ENCODE data around the gene CHID1.

The CHID1 gene

GRCh38 chr11:923691-924405, 13.2 kb upstream of the CHID1 start:
- H3K4me1 Mint-ChIP-seq = peaks cover 30% of the 10 kb centered on the region
- H3K9me3 Mint-ChIP-seq = no peaks in the 10 kb centered on the region
- no peak overlapping the region for H3K27ac Mint-ChIP-seq
- no peak overlapping the region for H3K4me3 Mint-ChIP-seq
- ATAC-seq (no peak), DNase-seq (no peak)
- no peaks in the 10 kb centered on the region for H3K27me3 Mint-ChIP-seq

- Mint-ChIP-seq H3K4me1 (peaks cover 13% of the 10 kb centered on the region), H3K27ac (no peak overlapping the region), H3K4me3 (no peak overlapping the region), H3K27me3 (no peaks in the 10 kb centered on the region), H3K9me3 (no peaks in the 10 kb centered on the region)
- no peak for DNase-seq
- ATAC-seq = no peak
These were observed 11.5 kb upstream of the CHID1 start for GRCh38 chr11:921921-922678.

GRCh38 chr11:917426-917825, 6.8 kb upstream of the CHID1 start:
- Mint-ChIP-seq H3K9me3 (no peaks in the 10 kb centered on the region), H3K4me1 (no peaks in the 10 kb centered on the region), H3K27ac (no peak overlapping the region), H3K27me3 (no peaks in the 10 kb centered on the region), H3K4me3 (no peak overlapping the region)
- no peak for DNase-seq
- no peak for ATAC-seq

GRCh38 chr11:914747-915501, 4.3 kb upstream of the CHID1 start:
- ATAC-seq (no peak), DNase-seq (no peak)
- Mint-ChIP-seq H3K9me3 (no peaks in the 10 kb centered on the region), H3K4me1 (peaks cover 10% of the 10 kb centered on the region), H3K27ac (peak overlapping the region in 1 of 2 donors; percentile 13), H3K4me3 (no peak overlapping the region), H3K27me3 (no peaks in the 10 kb centered on the region)

- H3K9me3 Mint-ChIP-seq = no peaks in the 10 kb centered on the region
- H3K4me1 Mint-ChIP-seq = peaks cover 17% of the 10 kb centered on the region
- H3K27me3 Mint-ChIP-seq = no peaks in the 10 kb centered on the region
- H3K27ac Mint-ChIP-seq = no peak overlapping the region
- DNase-seq = no peak
- no peak overlapping the region for H3K4me3 Mint-ChIP-seq
- no peak for ATAC-seq
These were observed 3.6 kb upstream of the CHID1 start for GRCh38 chr11:914204-914603.

GRCh38 chr11:913043-913442, 2.4 kb upstream of the CHID1 start:
- Mint-ChIP-seq H3K4me1 (peaks cover 29% of the 10 kb centered on the region), H3K27ac (no peak overlapping the region), H3K27me3 (no peaks in the 10 kb centered on the region), H3K9me3 (no peaks in the 10 kb centered on the region), H3K4me3 (no peak overlapping the region)
- ATAC-seq (no peak), DNase-seq (no peak)

- no peaks in the 10 kb centered on the region for H3K27me3 Mint-ChIP-seq
- H3K27ac Mint-ChIP-seq = no peak overlapping the region
- peak overlapping the region in 1 of 2 donors; percentile 92 for H3K4me3 Mint-ChIP-seq
- no peaks in the 10 kb centered on the region for H3K9me3 Mint-ChIP-seq
- no peak for ATAC-seq
- H3K4me1 Mint-ChIP-seq = peaks cover 35% of the 10 kb centered on the region
- DNase-seq = no peak
These were observed 1.7 kb upstream of the CHID1 start for GRCh38 chr11:912266-912665.

GRCh38 chr11:911890-912219, 1.2 kb upstream of the CHID1 start:
- ATAC-seq = no peak
- H3K4me3 Mint-ChIP-seq = peak overlapping the region; percentile 92 to 94
- no peaks in the 10 kb centered on the region for H3K9me3 Mint-ChIP-seq
- no peak for DNase-seq
- peak overlapping the region; percentile 82 to 92 for H3K27ac Mint-ChIP-seq
- peaks cover 35% of the 10 kb centered on the region for H3K4me1 Mint-ChIP-seq
- no peaks in the 10 kb centered on the region for H3K27me3 Mint-ChIP-seq

- Mint-ChIP-seq H3K4me1 (peaks cover 35% of the 10 kb centered on the region), H3K9me3 (no peaks in the 10 kb centered on the region), H3K27ac (peak overlapping the region; percentile 82 to 92), H3K27me3 (no peaks in the 10 kb centered on the region), H3K4me3 (peak overlapping the region; percentile 92 to 94)
- DNase-seq = peak in 1 of 2 donors; percentile 61
- ATAC-seq = peak; percentile 63
These were observed 650 bp upstream of the CHID1 start for GRCh38 chr11:911031-911889.

GRCh38 chr11:910044-910588, 494 bp downstream of the CHID1 start:
- H3K27me3 Mint-ChIP-seq = no peaks in the 10 kb centered on the region
- DNase-seq = no peak
- H3K9me3 Mint-ChIP-seq = no peaks in the 10 kb centered on the region
- peak overlapping the region; percentile 63 to 85 for H3K27ac Mint-ChIP-seq
- peak; percentile 45 for ATAC-seq
- peaks cover 35% of the 10 kb centered on the region for H3K4me1 Mint-ChIP-seq
- peak overlapping the region; percentile 88 to 98 for H3K4me3 Mint-ChIP-seq

- H3K9me3 Mint-ChIP-seq = no peaks in the 10 kb centered on the region
- peaks cover 35% of the 10 kb centered on the region for H3K4me1 Mint-ChIP-seq
- no peak overlapping the region for H3K27ac Mint-ChIP-seq
- peak overlapping the region; percentile 88 to 98 for H3K4me3 Mint-ChIP-seq
- ATAC-seq (no peak), DNase-seq (no peak)
- no peaks in the 10 kb centered on the region for H3K27me3 Mint-ChIP-seq
These were observed 1.2 kb downstream of the CHID1 start for GRCh38 chr11:909406-909805.

GRCh38 chr11:908273-908672, 2.3 kb downstream of the CHID1 start:
- H3K9me3 Mint-ChIP-seq = no peaks in the 10 kb centered on the region
- ATAC-seq (no peak), DNase-seq (no peak)
- H3K4me3 Mint-ChIP-seq = no peak overlapping the region
- peaks cover 35% of the 10 kb centered on the region for H3K4me1 Mint-ChIP-seq
- no peak overlapping the region for H3K27ac Mint-ChIP-seq
- H3K27me3 Mint-ChIP-seq = no peaks in the 10 kb centered on the region

- H3K9me3 Mint-ChIP-seq = no peaks in the 10 kb centered on the region
- ATAC-seq (no peak), DNase-seq (no peak)
- no peak overlapping the region for H3K27ac Mint-ChIP-seq
- H3K4me1 Mint-ChIP-seq = peaks cover 35% of the 10 kb centered on the region
- H3K27me3 Mint-ChIP-seq = no peaks in the 10 kb centered on the region
- H3K4me3 Mint-ChIP-seq = no peak overlapping the region
These were observed 2.9 kb downstream of the CHID1 start for GRCh38 chr11:907668-908067.

GRCh38 chr11:905952-906351, 4.7 kb downstream of the CHID1 start:
- H3K27ac Mint-ChIP-seq = no peak overlapping the region
- peaks cover 24% of the 10 kb centered on the region for H3K4me1 Mint-ChIP-seq
- ATAC-seq (no peak), DNase-seq (no peak)
- no peaks in the 10 kb centered on the region for H3K27me3 Mint-ChIP-seq
- no peak overlapping the region for H3K4me3 Mint-ChIP-seq
- no peaks in the 10 kb centered on the region for H3K9me3 Mint-ChIP-seq

GRCh38 chr11:904380-904779, 6.2 kb downstream of the CHID1 start:
- Mint-ChIP-seq H3K27me3 (no peaks in the 10 kb centered on the region), H3K4me1 (peaks cover 19% of the 10 kb centered on the region), H3K4me3 (no peak overlapping the region), H3K27ac (peak overlapping the region in 1 of 2 donors; percentile 70), H3K9me3 (no peaks in the 10 kb centered on the region)
- DNase-seq = no peak
- no peak for ATAC-seq

All from stimulated activated naive CD8-positive, alpha-beta T cell treated with anti-CD3 and anti-CD28 coated beads, Interleukin-15, amount 100 ng/mL, for 72 hours (primary cell).